SHP77 treated with DMSO at 0.1 percent for 48 hours (cell line): ENCODE results near the gene BABAM2.

Experiments used
- DNase-seq: peaks from one replicate; lab custom pipeline; 2025; lab: John Stamatoyannopoulos, UW

The BABAM2 gene

GRCh38 chr2:28032816-28033215 is 142.3 kb downstream of the BABAM2 start:
- DNase-seq = no peak

- DNase-seq = no peak
These were observed 144.2 kb downstream of the BABAM2 start for GRCh38 chr2:28034696-28035095.

GRCh38 chr2:28035163-28035690 is 144.7 kb downstream of the BABAM2 start:
- no peak for DNase-seq

GRCh38 chr2:28035816-28036215 is 145.3 kb downstream of the BABAM2 start:
- DNase-seq = no peak

- DNase-seq = no peak
These were observed 145.8 kb downstream of the BABAM2 start for GRCh38 chr2:28036307-28036706.

GRCh38 chr2:28038722-28039121 is 148.2 kb downstream of the BABAM2 start:
- DNase-seq = no peak

GRCh38 chr2:28045676-28046351 is 155.3 kb downstream of the BABAM2 start:
- DNase-seq = no peak

GRCh38 chr2:28046921-28047320 is 156.4 kb downstream of the BABAM2 start:
- no peak for DNase-seq

- no peak for DNase-seq
These were observed 157.2 kb downstream of the BABAM2 start for GRCh38 chr2:28047681-28048080.

- DNase-seq = no peak
These were observed 157.8 kb downstream of the BABAM2 start for GRCh38 chr2:28048341-28048740.

GRCh38 chr2:28049416-28049815 is 158.9 kb downstream of the BABAM2 start:
- no peak for DNase-seq

GRCh38 chr2:28049899-28050298 is 159.4 kb downstream of the BABAM2 start:
- no peak for DNase-seq

GRCh38 chr2:28052691-28053090 is 162.2 kb downstream of the BABAM2 start:
- DNase-seq = no peak

- no peak for DNase-seq
These were observed 163.1 kb downstream of the BABAM2 start for GRCh38 chr2:28053597-28053996.

GRCh38 chr2:28054916-28055315 is 164.4 kb downstream of the BABAM2 start:
- no peak for DNase-seq

GRCh38 chr2:28055325-28055970 is 164.9 kb downstream of the BABAM2 start:
- DNase-seq = no peak

- no peak for DNase-seq
These were observed 168.3 kb downstream of the BABAM2 start for GRCh38 chr2:28058791-28059190.

- no peak for DNase-seq
These were observed 172.3 kb downstream of the BABAM2 start for GRCh38 chr2:28062867-28063266.

GRCh38 chr2:28063492-28063962 is 173.0 kb downstream of the BABAM2 start:
- no peak for DNase-seq

GRCh38 chr2:28067602-28068001 is 177.1 kb downstream of the BABAM2 start:
- no peak for DNase-seq

GRCh38 chr2:28068088-28068487 is 177.6 kb downstream of the BABAM2 start:
- no peak for DNase-seq

GRCh38 chr2:28068527-28068926 is 178.0 kb downstream of the BABAM2 start:
- no peak for DNase-seq

GRCh38 chr2:28071221-28071620 is 180.7 kb downstream of the BABAM2 start:
- DNase-seq = no peak

- no peak for DNase-seq
These were observed 183.6 kb downstream of the BABAM2 start for GRCh38 chr2:28074137-28074536.
